CD14-positive monocyte (primary cell): Measurements from ENCODE around the gene LRRC25. TPM values are rescaled to one million over a fixed set of nuclear protein-coding genes. Genes with fewer than 3 reads are reported as not detected.

Experiments
- DNase-seq, 3 donors: peaks; one replicate each; pipeline ENCODE4 v3.0.0-alpha.2; 2011 to 2022
- H2AFZ ChIP-seq: 2 replicates; pipeline ENCODE4 v1.6.0; 2012; ENCODE audit warnings: mild to moderate bottlenecking, low read depth, low read length, inconsistent platforms; ENCODE audit not compliant: insufficient read depth, poor library complexity, severe bottlenecking
- H3K27ac ChIP-seq, 2 donors: 1 replicate in 1 of 2; 2 replicates in 1 of 2; pipeline ENCODE4 v1.5.1; 2012 to 2013; ENCODE audit warnings: low read length in 2 of 2, control low read depth in 1 of 2, inconsistent platforms in 1 of 2, low read depth in 1 of 2, mild to moderate bottlenecking in 1 of 2
- H3K27me3 ChIP-seq, 2 donors: one replicate each; pipeline versions ENCODE4 v1.6.0 to v1.6.1; 2011 to 2013; ENCODE audit warnings: low read length in 2 of 2; ENCODE audit not compliant: control insufficient read depth in 2 of 2, insufficient read depth in 2 of 2
- H3K36me3 ChIP-seq, 2 donors: replicated peaks in 1 of 2; 1 replicate in 1 of 2; 2 replicates in 1 of 2; pipeline versions ENCODE4 v1.5.1 to v1.6.1; 2012 to 2013; ENCODE audit warnings: low read length in 2 of 2, control low read depth in 1 of 2, inconsistent platforms in 1 of 2, mild to moderate bottlenecking in 1 of 2; ENCODE audit not compliant: insufficient read depth in 2 of 2, control insufficient read depth in 1 of 2
- H3K4me1 ChIP-seq, 2 donors: 1 replicate in 1 of 2; 2 replicates in 1 of 2; pipeline versions ENCODE4 v1.5.1 to v1.6.1; 2012 to 2013; ENCODE audit warnings: low read length in 2 of 2, control low read depth in 1 of 2, inconsistent platforms in 1 of 2, mild to moderate bottlenecking in 1 of 2, moderate library complexity in 1 of 2; ENCODE audit not compliant: insufficient read depth in 2 of 2, control insufficient read depth in 1 of 2
- H3K4me2 ChIP-seq: replicated peaks from 2 replicates; pipeline ENCODE3; 2012; ENCODE audit warnings: low read length, moderate library complexity, mild to moderate bottlenecking; ENCODE audit not compliant: poor library complexity, severe bottlenecking; ENCODE audit errors: extremely low read depth
- H3K4me3 ChIP-seq, 3 experiments: fragments of 200-600 bp in 1 of 3; sonication (generic) in 1 of 3; replicated peaks in 1 of 3; 1 replicate in 2 of 3; 2 replicates in 1 of 3; pipeline ENCODE4 v1.5.1; 2011 to 2013; ENCODE audit warnings: low read length in 3 of 3, mild to moderate bottlenecking in 3 of 3, control low read depth in 2 of 3, low read depth in 2 of 3, inconsistent platforms in 1 of 3, moderate library complexity in 1 of 3
- H3K79me2 ChIP-seq: 2 replicates; pipeline ENCODE4 v1.6.0; 2012; ENCODE audit warnings: mild to moderate bottlenecking, control low read depth, inconsistent platforms, low read length, moderate library complexity; ENCODE audit not compliant: insufficient read depth
- H3K9ac ChIP-seq: 2 replicates; pipeline ENCODE4 v1.6.0; 2017; ENCODE audit warnings: low read length, mild to moderate bottlenecking; ENCODE audit not compliant: insufficient read depth, poor library complexity, severe bottlenecking
- H3K9me3 ChIP-seq, 2 donors: replicated peaks in 1 of 2; 1 replicate in 1 of 2; 2 replicates in 1 of 2; pipeline versions ENCODE4 v1.5.1 to v1.6.1; 2012 to 2013; ENCODE audit warnings: low read length in 2 of 2, control low read depth in 1 of 2; ENCODE audit not compliant: control insufficient read depth in 1 of 2, insufficient read depth in 1 of 2
- H4K20me1 ChIP-seq: 2 replicates; pipeline ENCODE4 v1.6.0; 2012; ENCODE audit warnings: mild to moderate bottlenecking, low read length, control low read depth, moderate library complexity; ENCODE audit not compliant: insufficient read depth
- H3K27ac Mint-ChIP-seq, 7 donors: one replicate each; pipeline ENCODE4 v1.8.0; 2020; ENCODE audit warnings: mild to moderate bottlenecking in 7 of 7, mixed read lengths in 7 of 7, moderate library complexity in 6 of 7, inconsistent platforms in 2 of 7
- H3K27me3 Mint-ChIP-seq, 3 donors: one replicate each; pipeline ENCODE4 v1.8.0; 2021 to 2022; ENCODE audit warnings: low read depth in 3 of 3, mild to moderate bottlenecking in 3 of 3, mixed read lengths in 3 of 3, moderate library complexity in 3 of 3, inconsistent platforms in 1 of 3
- H3K36me3 Mint-ChIP-seq, 2 donors: one replicate each; pipeline ENCODE4 v1.8.0; 2020; ENCODE audit warnings: mixed read lengths in 2 of 2, inconsistent platforms in 1 of 2, mild to moderate bottlenecking in 1 of 2
- H3K4me1 Mint-ChIP-seq: one replicate; pipeline ENCODE4 v1.8.0; 2020; ENCODE audit warnings: mild to moderate bottlenecking, mixed read lengths
- H3K4me3 Mint-ChIP-seq, 2 donors: one replicate each; pipeline ENCODE4 v1.8.0; 2020; ENCODE audit warnings: mild to moderate bottlenecking in 2 of 2, mixed read lengths in 2 of 2, moderate library complexity in 1 of 2
- H3K9me3 Mint-ChIP-seq, 7 donors: one replicate each; pipeline ENCODE4 v1.8.0; 2020 to 2022; ENCODE audit warnings: mixed read lengths in 7 of 7, mild to moderate bottlenecking in 6 of 7, moderate library complexity in 6 of 7, inconsistent platforms in 2 of 7
- CTCF ChIP-seq: fragments of 200-600 bp; IDR thresholded peaks from one replicate; pipeline ENCODE4 v1.8.0; 2022; ENCODE audit warnings: antibody characterized with exemption, mild to moderate bottlenecking
- WGBS: methylation state at CpG from one replicate; pipeline ENCODE4 v1.1.5; 2013; ENCODE audit warnings: missing lambda C conversion rate; ENCODE audit not compliant: insufficient coverage; 5-methylcytosine and 5-hydroxymethylcytosine counted together
- intact Hi-C, 2 donors: fragments of 100-400 bp; cut with micrococcal nuclease; formaldehyde crosslinking; loops; one replicate each; pipeline versions ENCODE4 v1.15.0 to v1.15.1; 2023
- polyA plus RNA-seq, 3 donors: library from polyadenylated mRNA; depleted of rRNA in 1 of 3; unstranded in 2 of 3; stranded (reverse) in 1 of 3; fragments of 300-500 nt in 2 of 3; fragments of >200 nt in 1 of 3; fragmentation: Illumina TruSeq in 2 of 3; gene quantifications; 1 replicate in 2 of 3; 2 replicates in 1 of 3; pipeline ENCODE4 v1.2.3, GENCODE V29; 2012 to 2021

The LRRC25 gene
- polyA plus RNA-seq, 3 donors: 173 to 581 (median 416) TPM

DNA sequence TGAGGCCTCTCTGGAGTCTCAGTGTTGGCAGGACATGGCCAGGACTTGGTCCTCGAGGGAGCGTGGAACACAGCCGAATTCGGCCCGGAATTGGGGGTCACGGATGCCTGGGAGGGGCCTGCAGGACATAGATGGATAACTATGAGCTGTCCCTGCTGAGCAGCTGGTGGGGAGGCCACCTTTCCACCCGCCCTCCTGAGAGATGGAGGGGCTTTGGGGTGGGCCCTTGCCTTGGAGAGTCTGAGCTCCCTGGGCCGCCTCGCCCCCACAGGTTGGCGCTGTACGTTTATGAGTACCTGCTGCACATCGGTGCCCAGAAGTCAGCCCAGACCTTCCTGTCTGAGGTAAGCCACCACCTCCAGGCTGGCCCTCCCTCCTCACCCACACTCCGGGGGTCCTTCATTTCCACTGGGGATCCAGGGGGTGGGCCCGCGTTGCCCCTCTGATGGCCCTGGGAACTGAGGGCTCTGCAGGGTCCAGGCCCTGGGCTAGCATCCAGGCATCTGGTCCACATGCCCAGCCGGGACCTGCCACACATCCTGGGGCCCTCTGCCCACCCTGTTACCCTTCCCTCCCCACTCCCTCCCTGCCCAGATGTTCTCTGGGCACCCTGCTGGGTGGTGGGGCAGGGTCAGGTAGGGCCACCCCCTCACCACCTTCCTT is 29.8 kb upstream of the LRRC25 start:
- H3K27ac Mint-ChIP-seq: no peak overlapping the region
- intact Hi-C loops: no loop called here
- H3K36me3 Mint-ChIP-seq: peaks cover 8 to 31% of the 10 kb centered on the region in 2 donors
- Histone ChIP-seq H3K27ac (no peak overlapping the region), H3K4me2 (no peak overlapping the region), H3K36me3 (peaks cover 0 to 3% of the 10 kb centered on the region in 2 donors), H3K9ac (no peak overlapping the region), H3K27me3 (peaks cover 0 to 5% of the 10 kb centered on the region in 2 donors), H3K4me1 (peaks cover 19 to 31% of the 10 kb centered on the region in 2 donors), H4K20me1 (peaks cover 92% of the 10 kb centered on the region), H3K9me3 (no peaks in the 10 kb centered on the region), H3K79me2 (peaks cover 37% of the 10 kb centered on the region), H2AFZ (no peak overlapping the region), H3K4me3 (no peak overlapping the region)
- no peak overlapping the region for H3K4me3 Mint-ChIP-seq
- DNase-seq: no peak
- no peaks in the 10 kb centered on the region for H3K9me3 Mint-ChIP-seq
- peaks cover 27% of the 10 kb centered on the region for H3K4me1 Mint-ChIP-seq
- no peak for TF ChIP-seq CTCF
- WGBS: 93% methylated on average over 4 of the region's 16 CpGs
- peaks cover 2 to 6% (median 5%) of the 10 kb centered on the region in 3 donors for H3K27me3 Mint-ChIP-seq

DNA sequence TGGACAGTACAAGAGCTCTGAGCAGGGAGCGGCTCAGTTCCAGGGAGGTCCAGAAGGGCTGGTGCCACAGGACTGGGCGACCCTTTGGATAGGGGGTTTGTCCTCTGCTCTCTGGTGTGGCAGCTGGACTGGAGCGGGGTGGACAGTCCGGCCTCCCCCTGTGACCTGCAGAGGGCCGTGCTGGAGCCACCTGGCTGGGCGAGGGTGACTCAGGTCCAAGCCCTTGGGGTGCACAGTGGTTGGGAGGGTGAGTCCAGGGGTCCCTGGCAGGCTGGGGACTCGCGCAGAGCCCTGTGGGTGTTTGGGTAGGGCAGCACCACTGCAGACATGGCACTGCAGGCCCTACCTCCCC is 29.0 kb upstream of the LRRC25 start:
- Histone ChIP-seq H3K27me3 (no peaks in the 10 kb centered on the region), H2AFZ (no peak overlapping the region), H3K36me3 (no peaks in the 10 kb centered on the region), H3K27ac (no peak overlapping the region), H3K4me2 (no peak overlapping the region), H3K4me3 (no peak overlapping the region), H3K4me1 (peaks cover 21 to 35% of the 10 kb centered on the region in 2 donors), H4K20me1 (peaks cover 100% of the 10 kb centered on the region), H3K9me3 (no peaks in the 10 kb centered on the region), H3K79me2 (peaks cover 45% of the 10 kb centered on the region), H3K9ac (no peak overlapping the region)
- Mint-ChIP-seq H3K9me3 (no peaks in the 10 kb centered on the region), H3K27ac (peak overlapping the region in 1 of 7 donors; percentile 14), H3K4me3 (no peak overlapping the region), H3K36me3 (peaks cover 8 to 38% of the 10 kb centered on the region in 2 donors), H3K4me1 (peaks cover 33% of the 10 kb centered on the region), H3K27me3 (peaks cover 0 to 3% (median 2%) of the 10 kb centered on the region in 3 donors)
- intact Hi-C loops: no loop called here
- WGBS: 99% methylated on average over 6 of the region's 8 CpGs
- DNase-seq: no peak
- no peak for TF ChIP-seq CTCF
